SK-N-SH treated with all-trans-retinoic acid at 6 μM for 48 hours (cell line): ENCODE results near the gene ITPR2.

Experiments
- ATAC-seq: fragments of 200-7000 bp; cut with Tn5 transposase; 3 replicates; pipeline ENCODE4 v1.9.1; 2020; ENCODE audit warnings: mild to moderate bottlenecking, moderate library complexity
- ARNTL ChIP-seq: fragments of 450-650 bp; formaldehyde crosslinking; IDR thresholded peaks from 2 replicates; pipeline ENCODE4 v1.5.0; 2020; ENCODE audit warnings: low read depth, mild to moderate bottlenecking, moderate library complexity, borderline replicate concordance
- BACH2 ChIP-seq: fragments of 250-450 bp; sonication (Bioruptor Pico); IDR thresholded peaks from 2 replicates; pipeline ENCODE4 v1.9.0; 2021; ENCODE audit warnings: mild to moderate bottlenecking, borderline replicate concordance
- CSDC2 ChIP-seq: fragments of 250-450 bp; sonication (Bioruptor Pico); IDR thresholded peaks from 2 replicates; pipeline ENCODE4 v1.5.0; 2020; ENCODE audit warnings: mild to moderate bottlenecking, moderate library complexity
- CSRNP3 ChIP-seq: fragments of 250-450 bp; sonication (Bioruptor Pico); IDR thresholded peaks from 2 replicates; pipeline ENCODE4 v1.5.1; 2021; ENCODE audit warnings: mild to moderate bottlenecking, moderate library complexity
- ESRRG ChIP-seq: fragments of 250-450 bp; sonication (Bioruptor Pico); IDR thresholded peaks from 2 replicates; pipeline ENCODE4 v1.6.1; 2021; ENCODE audit warnings: mild to moderate bottlenecking
- GLIS3 ChIP-seq: fragments of 250-450 bp; sonication (Bioruptor Pico); IDR thresholded peaks from 2 replicates; pipeline ENCODE4 v1.5.0; 2020; ENCODE audit warnings: mild to moderate bottlenecking, moderate library complexity
- ISL1 ChIP-seq: fragments of 250-450 bp; sonication (Bioruptor Pico); IDR thresholded peaks from 2 replicates; pipeline ENCODE4 v2.1.2; 2022; ENCODE audit warnings: mild to moderate bottlenecking, moderate library complexity
- OSR1 ChIP-seq: fragments of 250-450 bp; sonication (Bioruptor Pico); IDR thresholded peaks from 2 replicates; pipeline ENCODE4 v1.8.0; 2022; ENCODE audit warnings: moderate library complexity, mild to moderate bottlenecking, inconsistent platforms
- PATZ1 ChIP-seq: fragments of 250-450 bp; sonication (Bioruptor Pico); IDR thresholded peaks from 2 replicates; pipeline ENCODE4 v1.8.0; 2020; ENCODE audit warnings: mild to moderate bottlenecking, moderate library complexity, borderline replicate concordance
- POU6F1 ChIP-seq: fragments of 250-450 bp; sonication (Bioruptor Pico); IDR thresholded peaks from 2 replicates; pipeline ENCODE4 v1.8.0; 2021; ENCODE audit warnings: low read depth, mild to moderate bottlenecking, moderate library complexity, borderline replicate concordance
- PPARA ChIP-seq: fragments of 250-450 bp; sonication (Bioruptor Pico); IDR thresholded peaks from 2 replicates; pipeline ENCODE4 v1.5.0; 2020; ENCODE audit warnings: mild to moderate bottlenecking, borderline replicate concordance
- RARB ChIP-seq: fragments of 250-450 bp; sonication (Bioruptor Pico); IDR thresholded peaks from 2 replicates; pipeline ENCODE4 v1.8.0; 2021; ENCODE audit warnings: mild to moderate bottlenecking, moderate library complexity
- SNAI2 ChIP-seq: fragments of 250-450 bp; sonication (Bioruptor Pico); IDR thresholded peaks from 2 replicates; pipeline ENCODE4 v1.5.0; 2020; ENCODE audit warnings: mild to moderate bottlenecking, moderate library complexity
- TOX ChIP-seq: fragments of 250-450 bp; sonication (Bioruptor Pico); IDR thresholded peaks from 2 replicates; pipeline ENCODE4 v1.8.0; 2021; ENCODE audit warnings: mild to moderate bottlenecking, moderate library complexity, borderline replicate concordance
- TSHZ2 ChIP-seq: fragments of 250-450 bp; sonication (Bioruptor Pico); IDR thresholded peaks from 2 replicates; pipeline ENCODE4 v1.5.0; 2020; ENCODE audit warnings: mild to moderate bottlenecking, moderate library complexity
- ZC3H10 ChIP-seq: fragments of 250-450 bp; sonication (Bioruptor Pico); IDR thresholded peaks from 2 replicates; pipeline ENCODE4 v1.5.1; 2021; ENCODE audit warnings: mild to moderate bottlenecking, moderate library complexity
- ZFP3 ChIP-seq: fragments of 250-450 bp; sonication (Bioruptor Pico); IDR thresholded peaks from 2 replicates; pipeline ENCODE4 v1.5.0; 2020; ENCODE audit warnings: mild to moderate bottlenecking, moderate library complexity
- ZFP30 ChIP-seq: fragments of 450-650 bp; formaldehyde crosslinking; IDR thresholded peaks from 2 replicates; pipeline ENCODE4 v1.5.0; 2022; ENCODE audit warnings: mild to moderate bottlenecking, moderate library complexity
- ZNF565 ChIP-seq: fragments of 450-650 bp; formaldehyde crosslinking; conservative IDR thresholded peaks from 2 replicates; pipeline ENCODE4 v1.5.0; 2020; ENCODE audit warnings: low read depth, mild to moderate bottlenecking, moderate library complexity
- ZNF70 ChIP-seq: fragments of 450-650 bp; formaldehyde crosslinking; IDR thresholded peaks from 2 replicates; pipeline ENCODE4 v1.5.0; 2020; ENCODE audit warnings: mild to moderate bottlenecking, moderate library complexity
- ZNF8 ChIP-seq: fragments of 450-650 bp; formaldehyde crosslinking; IDR thresholded peaks from 2 replicates; pipeline ENCODE4 v1.5.0; 2020; ENCODE audit warnings: mild to moderate bottlenecking, moderate library complexity

The ITPR2 gene

GRCh38 chr12:26628234-26628633 is 204.8 kb downstream of the ITPR2 start (continued):
- TF ChIP-seq GLIS3 (CRISPR knock-in tag) = no peak
- TF ChIP-seq ZNF8 (CRISPR knock-in tag) = no peak
- no peak for TF ChIP-seq ARNTL (CRISPR knock-in tag)
- TF ChIP-seq ZC3H10 = no peak
- TF ChIP-seq ZFP30 = no peak
- TF ChIP-seq TSHZ2 (CRISPR knock-in tag) = no peak
- TF ChIP-seq ESRRG = no peak
- TF ChIP-seq ZNF565 (CRISPR knock-in tag) = no peak
- TF ChIP-seq SNAI2 (CRISPR knock-in tag) = no peak
- no peak for TF ChIP-seq TOX

- TF ChIP-seq RARB (CRISPR knock-in tag) (no peak), PPARA (CRISPR knock-in tag) (no peak), CSRNP3 (CRISPR knock-in tag) (no peak), ESRRG (no peak), GLIS3 (CRISPR knock-in tag) (no peak), ZFP3 (CRISPR knock-in tag) (no peak)
- no peak for ATAC-seq
Measured at GRCh38 chr12:26627335-26627734, 205.7 kb downstream of the ITPR2 start.

- TF ChIP-seq ZNF70 (CRISPR knock-in tag) (no peak), ZFP3 (CRISPR knock-in tag) (no peak), PPARA (CRISPR knock-in tag) (no peak), CSDC2 (CRISPR knock-in tag) (no peak), TOX (no peak), SNAI2 (CRISPR knock-in tag) (no peak), BACH2 (CRISPR knock-in tag) (no peak), OSR1 (no peak), PATZ1 (CRISPR knock-in tag) (no peak), POU6F1 (CRISPR knock-in tag) (no peak), ZNF565 (CRISPR knock-in tag) (no peak), ZNF8 (CRISPR knock-in tag) (no peak), ISL1 (CRISPR knock-in tag) (no peak), GLIS3 (CRISPR knock-in tag) (no peak), CSRNP3 (CRISPR knock-in tag) (no peak)
- ATAC-seq = no peak
Measured at GRCh38 chr12:26623136-26623535, 209.9 kb downstream of the ITPR2 start.
